NB4 (cell line): ENCODE results near the gene DPYD.

ENCODE experiments used
- MYC ChIP-seq: IDR thresholded peaks from 2 replicates; pipeline ENCODE4 v1.6.1; 2011; ENCODE audit warnings: low read depth, low read length
- POLR2A ChIP-seq: IDR thresholded peaks from 2 replicates; pipeline ENCODE4 v1.6.1; 2011; ENCODE audit warnings: mild to moderate bottlenecking; ENCODE audit not compliant: insufficient read length; ENCODE audit errors: extremely low read depth
- TF ChIP-seq, protein P1 (sequence below): IDR thresholded peaks from one replicate; pipeline ENCODE4 v1.5.1; 2012; ENCODE audit warnings: low read depth, low read length
- TF ChIP-seq, protein P2 (sequence below): IDR thresholded peaks from 2 replicates; pipeline ENCODE4 v1.6.1; 2011; ENCODE audit warnings: low read depth, low read length

DNA sequence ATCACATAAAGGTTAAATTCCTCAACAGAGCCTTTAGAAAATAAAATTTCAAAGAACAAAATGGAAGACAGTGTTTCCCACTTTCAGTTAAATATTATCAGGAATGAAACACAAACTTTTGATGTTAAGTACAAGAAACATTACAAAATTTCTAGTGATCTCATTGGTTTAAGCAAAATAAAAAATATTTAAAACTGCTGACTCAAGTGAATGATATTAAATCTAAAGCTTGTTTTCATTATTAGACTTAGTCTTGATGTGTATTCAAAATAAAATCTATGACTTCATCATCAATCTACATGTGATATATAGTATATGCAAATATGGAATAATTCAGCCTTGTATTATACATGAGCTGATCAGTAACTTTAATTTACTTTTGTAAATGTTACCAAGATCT lies 614.3 kb downstream of the DPYD start:
- TF ChIP-seq POLR2A (no peak), MYC (no peak)
- TF ChIP-seq, protein P1, sequence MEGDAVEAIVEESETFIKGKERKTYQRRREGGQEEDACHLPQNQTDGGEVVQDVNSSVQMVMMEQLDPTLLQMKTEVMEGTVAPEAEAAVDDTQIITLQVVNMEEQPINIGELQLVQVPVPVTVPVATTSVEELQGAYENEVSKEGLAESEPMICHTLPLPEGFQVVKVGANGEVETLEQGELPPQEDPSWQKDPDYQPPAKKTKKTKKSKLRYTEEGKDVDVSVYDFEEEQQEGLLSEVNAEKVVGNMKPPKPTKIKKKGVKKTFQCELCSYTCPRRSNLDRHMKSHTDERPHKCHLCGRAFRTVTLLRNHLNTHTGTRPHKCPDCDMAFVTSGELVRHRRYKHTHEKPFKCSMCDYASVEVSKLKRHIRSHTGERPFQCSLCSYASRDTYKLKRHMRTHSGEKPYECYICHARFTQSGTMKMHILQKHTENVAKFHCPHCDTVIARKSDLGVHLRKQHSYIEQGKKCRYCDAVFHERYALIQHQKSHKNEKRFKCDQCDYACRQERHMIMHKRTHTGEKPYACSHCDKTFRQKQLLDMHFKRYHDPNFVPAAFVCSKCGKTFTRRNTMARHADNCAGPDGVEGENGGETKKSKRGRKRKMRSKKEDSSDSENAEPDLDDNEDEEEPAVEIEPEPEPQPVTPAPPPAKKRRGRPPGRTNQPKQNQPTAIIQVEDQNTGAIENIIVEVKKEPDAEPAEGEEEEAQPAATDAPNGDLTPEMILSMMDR: no peak
- TF ChIP-seq, protein P2, sequence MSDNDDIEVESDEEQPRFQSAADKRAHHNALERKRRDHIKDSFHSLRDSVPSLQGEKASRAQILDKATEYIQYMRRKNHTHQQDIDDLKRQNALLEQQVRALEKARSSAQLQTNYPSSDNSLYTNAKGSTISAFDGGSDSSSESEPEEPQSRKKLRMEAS: no peak
